GM18505 (cell line): ENCODE results near the gene YKT6.

Experiments used
- ATAC-seq: cut with Tn5 transposase; IDR thresholded peaks from one replicate; pipeline ENCODE4 v1.9.1; 2021; ENCODE audit not compliant: unreplicated experiment
- POLR2A ChIP-seq: IDR thresholded peaks from 4 replicates; pipeline ENCODE4 v1.6.1; 2011; ENCODE audit warnings: borderline replicate concordance; ENCODE audit not compliant: insufficient read depth, insufficient read length; ENCODE audit errors: extremely low read depth

Gene YKT6

GRCh38 chr7:44211126-44211675 is 10.4 kb downstream of the YKT6 start:
- TF ChIP-seq POLR2A = no peak
- no peak for ATAC-seq

DNA sequence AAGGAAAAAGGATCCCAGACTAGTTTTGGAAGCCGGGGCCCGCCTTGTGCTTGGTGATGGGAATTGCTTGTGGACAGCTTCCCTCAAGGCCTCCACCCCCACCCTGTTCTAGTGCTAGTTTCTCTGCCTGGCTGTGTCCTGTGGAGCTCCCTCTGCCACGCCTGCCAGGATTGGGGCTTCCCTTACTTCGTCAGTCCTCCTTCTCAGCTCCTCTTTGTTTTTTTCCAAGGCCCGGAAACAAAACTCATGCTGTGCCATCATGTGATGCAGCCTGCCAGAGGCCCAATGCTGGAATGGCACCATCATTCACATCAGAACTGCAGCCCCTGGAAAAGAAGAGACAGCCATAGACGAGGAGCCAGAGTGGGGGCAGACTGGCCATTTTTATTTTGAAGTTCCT is 11.2 kb downstream of the YKT6 start:
- no peak for TF ChIP-seq POLR2A
- ATAC-seq = no peak

GRCh38 chr7:44212581-44213184 is 11.9 kb downstream of the YKT6 start:
- ATAC-seq = no peak
- no peak for TF ChIP-seq POLR2A

- no peak for ATAC-seq
- TF ChIP-seq POLR2A = no peak
These were observed 12.6 kb downstream of the YKT6 start for GRCh38 chr7:44213206-44213876.

DNA sequence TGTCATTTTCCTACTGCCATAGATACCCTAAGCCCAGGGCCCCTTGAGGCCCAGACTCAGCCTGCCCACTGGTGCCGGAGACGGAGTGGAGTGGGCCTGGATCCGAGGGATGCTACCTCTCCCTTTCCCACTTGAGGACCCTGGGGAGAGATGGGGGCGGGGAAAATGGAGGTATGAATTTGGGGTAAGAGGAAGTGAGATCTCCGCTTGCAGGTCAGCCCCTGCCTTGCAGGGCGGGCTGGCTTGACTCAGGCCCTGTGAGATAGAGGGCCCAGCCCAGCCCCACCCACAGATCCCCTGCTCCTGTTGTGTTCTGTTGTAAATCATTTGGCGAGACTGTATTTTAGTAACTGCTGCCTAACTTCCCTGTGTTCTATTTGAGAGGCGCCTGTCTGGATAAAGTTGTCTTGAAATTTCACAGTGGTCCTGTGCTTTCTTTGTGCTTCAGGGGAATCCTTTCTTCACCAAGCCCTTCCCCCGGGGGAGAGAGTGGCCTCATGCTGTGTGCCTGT is 13.2 kb downstream of the YKT6 start:
- ATAC-seq = no peak
- no peak for TF ChIP-seq POLR2A

DNA sequence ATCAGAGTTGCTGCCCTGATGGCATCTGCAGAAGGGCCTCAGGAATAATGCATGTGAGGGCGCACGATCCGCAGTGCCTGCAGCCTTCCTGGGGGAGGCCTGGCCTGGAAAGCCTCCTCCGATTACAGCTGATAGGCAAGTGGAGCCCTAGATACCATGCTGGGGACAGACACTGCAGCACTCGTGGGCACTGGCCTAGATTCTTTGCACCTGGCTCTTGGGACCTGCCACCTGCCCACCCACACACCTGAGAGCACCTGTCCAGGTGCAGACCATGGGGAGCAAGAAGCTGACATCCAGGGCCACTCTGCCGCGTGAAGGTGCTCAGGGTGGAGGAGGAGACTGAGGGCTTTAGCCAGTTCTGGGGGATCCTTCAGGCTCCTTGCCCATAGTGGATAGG is 14.8 kb downstream of the YKT6 start:
- ATAC-seq = no peak

GRCh38 chr7:44216019-44216418 is 15.2 kb downstream of the YKT6 start:
- TF ChIP-seq POLR2A = no peak
- no peak for ATAC-seq

More for the DNA sequence above, 14.8 kb downstream of the YKT6 start:
- no peak for TF ChIP-seq POLR2A

GRCh38 chr7:44216521-44217222 is 15.9 kb downstream of the YKT6 start:
- no peak for ATAC-seq
- TF ChIP-seq POLR2A = no peak

GRCh38 chr7:44217223-44217714 is 16.5 kb downstream of the YKT6 start:
- ATAC-seq = no peak
- TF ChIP-seq POLR2A = no peak

DNA sequence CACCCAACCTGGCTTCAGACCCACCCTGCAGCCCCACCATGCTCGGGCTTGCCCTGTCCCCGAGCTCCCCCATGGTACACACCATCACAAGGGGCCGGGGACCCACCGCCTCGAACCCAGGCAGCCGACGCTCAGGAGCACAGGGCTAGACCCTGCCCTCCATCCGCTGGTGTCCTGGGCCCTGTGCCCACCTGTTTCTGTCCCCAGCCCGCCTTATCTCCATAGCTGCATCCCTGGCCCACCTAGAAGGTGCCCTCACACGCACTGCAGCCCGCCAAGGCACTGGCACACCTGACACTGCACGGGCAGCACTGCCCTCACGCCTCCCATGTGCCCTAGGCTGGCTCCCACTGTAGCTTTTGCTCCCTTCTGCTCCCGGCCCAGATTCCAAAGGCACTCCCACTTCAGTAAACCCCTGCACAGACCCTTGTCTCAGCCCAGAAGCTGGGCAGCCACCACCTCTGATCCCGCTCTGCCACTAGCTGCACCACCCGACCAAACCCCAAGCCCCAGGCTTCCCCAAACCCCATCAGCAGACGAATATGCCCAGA is 17.1 kb downstream of the YKT6 start:
- TF ChIP-seq POLR2A = no peak

GRCh38 chr7:44218418-44219201 is 17.8 kb downstream of the YKT6 start:
- ATAC-seq = no peak
- TF ChIP-seq POLR2A = no peak

More for the DNA sequence above, 17.1 kb downstream of the YKT6 start:
- ATAC-seq = no peak

- no peak for ATAC-seq
- TF ChIP-seq POLR2A = no peak
These were observed 18.7 kb downstream of the YKT6 start for GRCh38 chr7:44219371-44220045.

DNA sequence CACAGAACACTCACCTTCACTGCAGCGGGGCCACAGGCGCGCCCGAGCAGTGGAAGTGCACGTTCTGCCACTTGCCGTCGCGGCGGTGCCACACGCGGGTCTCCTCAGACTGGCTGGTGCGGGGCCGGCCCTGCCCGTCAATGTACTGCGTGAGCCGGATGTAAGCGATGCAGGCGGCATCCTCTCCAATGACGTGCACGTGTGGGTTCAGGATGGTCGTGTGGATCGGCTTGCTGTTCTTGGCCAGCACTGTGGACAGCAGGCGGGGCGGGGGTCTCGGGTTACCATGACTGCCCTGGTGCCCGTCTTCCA is 19.2 kb downstream of the YKT6 start:
- no peak for ATAC-seq
- TF ChIP-seq POLR2A = no peak
